AG04449 (cell line): ENCODE results near the gene ADAMTS6.

ENCODE experiments used
- CTCF ChIA-PET: fragments of 350-600 bp; formaldehyde crosslinking; extraction: SDS; loops from one replicate; lab custom pipeline; 2021; ENCODE audit warnings: antibody characterized with exemption; lab: Yijun Ruan, JAX
- POLR2A ChIA-PET: fragments of 400-600, 350-600 bp; formaldehyde crosslinking; extraction: SDS; loops from one replicate; lab custom pipeline; 2020; ENCODE audit warnings: antibody characterized with exemption, inconsistent platforms; lab: Yijun Ruan, JAX
- DNase-seq: peaks from one replicate; pipeline ENCODE4 v3.0.0-alpha.2; 2010; ENCODE audit warnings: low read depth, low spot score
- H3K4me3 ChIP-seq: 2 replicates; pipeline ENCODE4 v1.5.1; 2011; ENCODE audit warnings: low read depth, mild to moderate bottlenecking, control low read depth, low read length
- TF ChIP-seq, protein P1 (sequence below): IDR thresholded peaks from one replicate; pipeline ENCODE4 v1.5.1; 2011; ENCODE audit warnings: mild to moderate bottlenecking, moderate library complexity, low read length, control low read depth, inconsistent platforms; ENCODE audit not compliant: insufficient read depth; ENCODE audit errors: missing control alignments

Gene ADAMTS6

GRCh38 chr5:65142016-65142415 lies 339.7 kb downstream of the ADAMTS6 start:
- ChIA-PET CTCF (interaction anchor here (0.7 to 1.0 kb wide), 2 partner anchors 13 to 331 kb away, joined by 3 read pairs; no protein-coding TSS in a partner anchor), POLR2A (interaction anchor here (0.6 to 1.0 kb wide), 2 partner anchors 14 to 30 kb away, joined by 3 to 5 read pairs; no protein-coding TSS in a partner anchor)
- no peak overlapping the region for H3K4me3 ChIP-seq
- DNase-seq = no peak
- TF ChIP-seq, protein P1, sequence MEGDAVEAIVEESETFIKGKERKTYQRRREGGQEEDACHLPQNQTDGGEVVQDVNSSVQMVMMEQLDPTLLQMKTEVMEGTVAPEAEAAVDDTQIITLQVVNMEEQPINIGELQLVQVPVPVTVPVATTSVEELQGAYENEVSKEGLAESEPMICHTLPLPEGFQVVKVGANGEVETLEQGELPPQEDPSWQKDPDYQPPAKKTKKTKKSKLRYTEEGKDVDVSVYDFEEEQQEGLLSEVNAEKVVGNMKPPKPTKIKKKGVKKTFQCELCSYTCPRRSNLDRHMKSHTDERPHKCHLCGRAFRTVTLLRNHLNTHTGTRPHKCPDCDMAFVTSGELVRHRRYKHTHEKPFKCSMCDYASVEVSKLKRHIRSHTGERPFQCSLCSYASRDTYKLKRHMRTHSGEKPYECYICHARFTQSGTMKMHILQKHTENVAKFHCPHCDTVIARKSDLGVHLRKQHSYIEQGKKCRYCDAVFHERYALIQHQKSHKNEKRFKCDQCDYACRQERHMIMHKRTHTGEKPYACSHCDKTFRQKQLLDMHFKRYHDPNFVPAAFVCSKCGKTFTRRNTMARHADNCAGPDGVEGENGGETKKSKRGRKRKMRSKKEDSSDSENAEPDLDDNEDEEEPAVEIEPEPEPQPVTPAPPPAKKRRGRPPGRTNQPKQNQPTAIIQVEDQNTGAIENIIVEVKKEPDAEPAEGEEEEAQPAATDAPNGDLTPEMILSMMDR = no peak

DNA sequence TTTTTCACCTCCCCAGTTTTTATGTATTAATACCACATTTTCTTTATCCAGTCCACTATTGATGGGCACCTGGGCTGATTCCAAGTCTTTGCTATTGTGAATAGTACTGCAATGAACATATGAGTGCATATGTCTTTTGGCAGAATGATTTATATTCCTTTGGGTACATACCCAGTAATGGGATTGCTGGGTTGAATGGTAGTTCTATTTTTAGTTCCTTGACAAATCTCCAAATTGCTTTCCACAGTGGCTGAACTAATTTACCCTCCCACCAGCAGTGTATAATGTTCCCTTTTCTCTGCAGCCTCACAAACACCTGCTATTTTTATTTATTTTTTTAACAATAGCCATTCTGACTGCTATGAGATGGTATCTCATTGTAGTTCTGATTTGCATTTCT lies 340.2 kb downstream of the ADAMTS6 start:
- CTCF ChIA-PET = no interaction called here

DNA sequence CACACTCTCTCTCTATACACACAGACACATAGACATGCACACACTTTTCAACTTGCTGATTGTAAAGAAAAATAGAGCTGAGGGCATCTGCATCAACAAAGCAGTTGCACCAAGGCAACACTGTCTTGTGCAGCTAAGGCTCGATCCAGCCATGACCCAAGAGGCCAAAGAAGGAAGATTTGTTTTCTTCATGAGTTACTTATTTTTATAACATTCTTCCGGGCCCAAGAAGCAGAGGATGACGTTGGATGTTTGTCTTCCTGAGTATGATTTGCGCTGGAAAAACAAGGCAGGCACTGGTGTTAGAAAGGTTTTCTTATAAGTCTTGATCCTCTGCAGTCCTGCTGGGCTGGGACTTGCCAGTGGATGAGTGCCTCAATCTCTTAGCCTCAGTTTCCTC lies 344.1 kb downstream of the ADAMTS6 start:
- TF ChIP-seq, protein P1 = no peak

More for the DNA sequence above, 340.2 kb downstream of the ADAMTS6 start:
- POLR2A ChIA-PET = no interaction called here
- no peak overlapping the region for H3K4me3 ChIP-seq
- DNase-seq = no peak
- TF ChIP-seq, protein P1 = no peak

DNA sequence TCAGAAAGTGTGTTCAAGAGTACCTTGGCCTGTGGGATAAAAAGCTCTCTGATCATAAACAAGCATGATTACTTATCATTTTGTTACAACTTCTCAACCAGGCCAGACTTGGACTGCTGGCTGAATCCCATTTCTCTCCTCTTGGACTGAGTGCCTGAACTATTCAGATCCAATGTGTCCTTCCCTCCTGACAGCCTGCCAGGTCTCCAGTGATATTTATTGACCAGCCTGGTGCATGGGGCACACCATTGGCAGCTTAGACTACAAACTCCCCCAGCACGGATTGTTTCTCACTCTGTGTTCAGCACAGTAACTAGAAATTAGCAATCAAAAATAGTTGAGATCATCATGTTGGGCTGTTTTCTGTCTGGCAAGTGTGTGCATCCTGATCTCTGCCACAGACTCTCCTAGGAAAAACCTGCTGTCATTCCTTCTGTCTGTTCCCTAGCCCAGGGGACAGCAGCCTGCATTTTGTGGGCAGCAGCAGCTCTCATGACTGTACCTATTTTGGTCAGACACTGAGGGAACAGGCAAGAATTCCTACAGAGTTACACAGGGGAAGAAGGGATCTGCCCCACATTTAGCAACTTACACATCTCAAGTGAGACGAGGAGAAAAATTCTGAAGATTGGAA lies 348.1 kb downstream of the ADAMTS6 start:
- CTCF ChIA-PET = interaction anchor here (1.3 kb wide), 1 partner anchor 34 kb away, joined by 3 read pairs; no protein-coding TSS in a partner anchor
- H3K4me3 ChIP-seq = no peak overlapping the region
- no peak for DNase-seq
- TF ChIP-seq, protein P1 = no peak
- POLR2A ChIA-PET = no interaction called here

More for the DNA sequence above, 344.1 kb downstream of the ADAMTS6 start:
- H3K4me3 ChIP-seq = no peak overlapping the region
- ChIA-PET POLR2A (no interaction called here), CTCF (interaction anchor here (1.1 to 1.5 kb wide), 2 partner anchors 35 to 346 kb away, joined by 3 to 4 read pairs; no protein-coding TSS in a partner anchor)
- no peak for DNase-seq

DNA sequence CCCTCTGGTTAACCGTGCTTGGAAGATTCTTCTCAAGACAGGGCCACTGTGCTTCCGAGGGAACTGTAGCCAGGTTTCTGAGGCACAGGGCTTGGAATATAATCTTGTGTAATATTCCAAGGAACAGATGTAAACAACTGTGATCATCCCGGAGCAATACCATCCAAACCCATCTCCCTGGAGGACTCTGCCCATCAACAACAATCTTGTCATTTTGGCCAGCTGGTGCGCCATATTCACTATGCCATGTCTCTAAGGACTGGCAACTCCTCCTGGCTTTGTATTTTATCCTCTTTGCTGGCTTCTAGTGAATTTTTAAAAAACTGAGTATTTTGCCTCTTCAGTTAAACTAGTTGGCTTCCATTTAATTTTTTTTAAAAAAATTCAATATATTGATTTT lies 349.3 kb downstream of the ADAMTS6 start:
- no peak for DNase-seq
- TF ChIP-seq, protein P1 = no peak
- no peak overlapping the region for H3K4me3 ChIP-seq
- CTCF ChIA-PET = no interaction called here
- POLR2A ChIA-PET = no interaction called here

DNA sequence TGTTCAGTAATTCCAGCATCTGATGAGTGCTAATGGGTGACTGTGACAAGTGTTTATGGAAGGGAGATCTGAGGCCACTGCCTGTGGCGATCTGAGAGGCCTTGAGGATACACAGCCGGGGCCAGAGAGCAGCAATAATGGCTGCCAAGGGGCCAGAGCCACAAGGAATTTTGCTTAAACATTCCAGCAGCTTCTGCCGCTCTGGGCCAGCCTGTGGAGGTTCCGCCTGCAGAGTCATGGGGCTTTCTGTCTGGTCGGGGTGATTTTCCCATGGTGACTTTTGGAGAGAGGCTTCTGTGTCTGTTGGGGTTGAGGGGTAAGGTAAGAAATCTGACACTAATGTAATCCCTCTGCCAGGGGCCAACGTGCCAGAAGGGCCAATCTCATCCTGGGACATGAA lies 353.5 kb downstream of the ADAMTS6 start:
- DNase-seq = no peak
- ChIA-PET POLR2A (no interaction called here), CTCF (interaction anchor here (1.1 kb wide), 1 partner anchor 14 kb away, joined by 3 read pairs; no protein-coding TSS in a partner anchor)
- no peak overlapping the region for H3K4me3 ChIP-seq
- TF ChIP-seq, protein P1 = no peak
